Amniotic epithelial cell (primary cell): Measurements from ENCODE around the gene HOXA7.

Experiments
- DNase-seq: peaks from one replicate; pipeline ENCODE4 v3.0.0-alpha.2; 2010; ENCODE audit warnings: low read depth

Gene HOXA7

DNA sequence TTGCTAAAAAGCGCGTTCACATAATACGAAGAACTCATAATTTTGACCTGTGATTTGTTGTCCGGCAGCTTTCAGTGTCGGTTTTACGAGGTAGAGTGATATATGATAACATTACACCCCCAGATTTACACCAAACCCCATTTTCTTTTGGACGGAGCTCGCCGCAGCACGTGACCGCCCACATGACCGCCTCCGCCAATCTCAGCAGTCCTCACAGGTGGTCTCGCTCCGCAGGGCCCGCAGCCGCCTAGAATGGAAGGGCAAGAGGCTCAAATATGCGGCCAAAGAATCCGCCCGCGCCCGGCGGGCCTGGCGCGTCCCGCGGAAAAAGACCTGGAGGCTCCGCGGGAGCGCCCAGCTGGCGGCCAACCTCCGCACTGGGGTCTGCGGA lies at the start of gene HOXA7:
TSS of gene HOXA7 (minus strand) at position 168 of the 391 bp plus-strand sequence. CDS start at position 38, 130 bp downstream.
- DNase-seq = no peak

DNA sequence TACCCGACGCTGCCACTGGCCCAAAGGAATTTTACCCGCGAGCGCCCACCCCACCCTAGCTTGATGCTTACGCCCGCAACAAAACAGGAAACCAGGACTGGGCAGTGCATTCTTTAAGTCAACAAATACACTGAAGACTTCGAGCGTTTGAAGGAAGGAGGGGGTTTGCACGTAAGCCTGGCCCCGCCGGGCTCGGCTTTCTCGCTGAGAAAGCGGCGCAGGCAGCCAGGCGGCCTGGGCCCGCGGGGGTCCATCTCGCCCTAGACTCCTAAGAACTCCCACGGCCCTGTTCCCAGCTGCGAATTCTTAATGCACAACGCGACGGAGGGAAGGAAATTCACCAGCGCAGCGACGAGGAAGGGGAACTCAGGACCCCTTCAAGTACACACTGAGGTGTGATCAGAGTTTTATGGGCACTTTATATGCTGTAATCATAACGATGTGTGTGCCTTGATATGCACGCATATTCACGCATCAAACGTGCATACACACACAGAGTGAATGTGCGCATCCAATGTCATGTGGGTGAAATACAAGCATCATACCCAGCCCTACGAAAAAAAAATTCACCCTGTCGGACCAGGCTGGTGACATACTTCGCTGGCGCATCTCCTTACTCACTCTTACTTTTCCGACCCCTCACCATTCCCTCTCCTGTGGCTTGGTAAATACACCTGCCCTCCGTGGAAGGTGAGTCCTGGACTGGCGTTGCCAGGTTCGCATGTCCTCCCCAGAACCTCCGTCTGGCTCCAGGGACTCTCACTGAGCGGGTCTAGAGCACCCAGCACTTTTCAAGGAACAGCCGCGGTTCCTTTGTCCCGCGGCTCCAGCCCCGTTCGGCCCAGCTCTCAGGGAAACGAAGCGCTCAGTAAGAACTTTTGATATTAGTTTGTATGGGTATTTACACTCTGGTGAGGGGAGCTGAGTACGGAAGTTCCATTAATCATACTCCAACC lies 49.1 kb upstream of the HOXA7 start:
- no peak for DNase-seq

DNA sequence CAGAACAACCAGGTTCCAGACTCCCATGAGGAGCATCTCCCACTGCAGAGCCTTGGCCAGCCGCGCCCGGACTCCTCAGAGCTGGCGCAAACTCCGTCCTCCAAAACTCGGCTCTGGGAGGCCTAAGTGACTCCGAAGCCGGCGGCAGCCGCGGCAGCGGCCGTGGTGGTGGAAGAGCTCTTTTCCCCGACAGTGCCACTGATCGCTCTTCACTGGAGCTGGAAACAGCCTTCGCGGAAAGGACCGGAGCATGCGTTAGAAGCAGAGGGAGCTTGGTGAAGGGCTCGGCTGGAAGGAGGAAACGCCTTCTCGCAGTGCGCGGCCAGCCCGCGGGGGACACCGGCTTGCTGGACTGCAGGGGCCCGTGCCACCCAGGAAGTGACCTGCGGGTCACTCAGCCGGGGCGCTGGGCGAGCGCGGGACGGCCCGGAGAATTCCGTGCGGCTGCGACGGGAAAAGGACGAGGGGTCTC lies 48.4 kb upstream of the HOXA7 start:
- no peak for DNase-seq

- no peak for DNase-seq
Measured at GRCh38 chr7:27203964-27204594, 47.6 kb upstream of the HOXA7 start.

DNA sequence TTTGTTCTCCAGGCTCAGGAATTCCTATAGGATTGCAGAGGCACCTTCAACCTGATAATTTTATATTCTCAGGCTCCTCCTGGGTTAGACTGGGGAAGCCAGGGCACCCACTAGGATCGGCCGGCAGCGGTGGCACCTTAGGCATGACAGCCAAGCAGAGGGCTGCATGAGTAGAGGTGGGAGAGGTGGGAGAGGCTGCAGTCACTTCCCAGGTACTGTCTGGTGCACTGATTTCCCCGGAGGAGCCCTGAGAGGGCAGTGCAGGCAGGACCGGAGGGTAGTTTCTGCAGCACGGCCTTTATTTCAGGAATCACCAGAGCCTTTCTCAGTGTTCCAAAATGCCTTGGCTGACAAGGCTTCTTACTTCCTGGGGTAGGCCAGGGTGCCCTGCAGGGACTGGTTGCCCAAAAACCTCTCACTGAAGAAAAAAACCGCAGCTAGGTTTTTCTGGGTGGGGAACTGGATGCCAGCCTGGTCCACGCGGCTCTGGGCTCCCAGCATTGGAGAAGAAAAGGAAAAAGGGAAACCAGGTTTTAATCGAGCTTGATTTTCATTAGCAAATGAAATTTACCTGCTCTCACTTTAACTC lies 47.0 kb upstream of the HOXA7 start:
- DNase-seq = no peak

DNA sequence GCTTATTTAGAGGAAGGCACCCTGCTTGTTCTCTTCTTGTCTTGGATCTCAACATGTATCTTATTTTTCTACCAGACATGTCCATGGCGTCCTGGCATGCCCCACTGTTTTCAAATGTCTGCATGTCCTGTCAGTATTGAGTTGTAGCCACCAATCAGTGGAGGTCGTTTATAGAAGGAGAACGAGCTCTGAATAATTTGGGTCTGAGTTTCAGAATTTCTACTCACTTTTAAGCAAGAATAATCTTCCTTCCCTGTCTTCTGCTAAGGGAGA lies 46.3 kb upstream of the HOXA7 start:
- no peak for DNase-seq

DNA sequence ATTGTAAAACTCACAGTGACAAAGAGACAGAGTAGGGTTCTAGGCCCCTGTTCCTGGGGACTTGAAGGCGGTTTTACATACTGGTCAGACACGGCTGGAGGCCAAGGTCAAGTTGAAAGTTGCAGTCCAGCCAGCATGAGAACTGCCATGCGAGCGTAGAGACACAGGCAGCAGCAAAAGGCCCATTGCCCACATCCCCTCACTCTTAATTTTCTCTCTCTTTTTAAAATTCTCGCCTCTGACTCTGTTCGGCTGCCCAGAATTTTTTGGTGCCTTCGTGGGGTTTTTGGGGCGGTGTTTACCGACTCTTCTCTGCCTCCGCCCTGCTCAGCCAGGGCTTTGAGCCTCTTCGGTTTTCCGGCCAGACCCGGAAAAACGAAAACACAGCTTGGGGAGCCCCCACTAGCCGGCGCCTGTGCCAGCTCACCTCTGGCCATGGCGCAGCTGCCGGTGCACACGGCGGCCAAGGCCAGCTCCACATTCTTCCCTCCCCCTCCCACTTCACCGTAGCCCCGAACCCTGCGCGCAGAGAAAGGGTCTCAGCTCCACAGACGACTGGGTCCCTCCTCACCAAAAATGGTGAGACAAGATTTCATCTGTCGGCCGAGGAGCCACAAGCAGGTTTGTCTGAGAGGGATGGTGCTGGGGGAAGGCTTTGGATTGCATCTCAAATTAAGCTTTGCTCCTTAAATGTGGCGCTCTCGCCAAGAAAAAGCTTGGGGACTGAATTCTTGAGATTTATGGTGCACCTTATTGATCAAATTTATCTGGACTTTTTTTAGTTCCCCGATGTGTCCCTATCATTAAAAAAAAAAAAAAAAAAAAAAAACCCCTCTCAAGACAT lies 45.8 kb upstream of the HOXA7 start:
- DNase-seq = no peak

DNA sequence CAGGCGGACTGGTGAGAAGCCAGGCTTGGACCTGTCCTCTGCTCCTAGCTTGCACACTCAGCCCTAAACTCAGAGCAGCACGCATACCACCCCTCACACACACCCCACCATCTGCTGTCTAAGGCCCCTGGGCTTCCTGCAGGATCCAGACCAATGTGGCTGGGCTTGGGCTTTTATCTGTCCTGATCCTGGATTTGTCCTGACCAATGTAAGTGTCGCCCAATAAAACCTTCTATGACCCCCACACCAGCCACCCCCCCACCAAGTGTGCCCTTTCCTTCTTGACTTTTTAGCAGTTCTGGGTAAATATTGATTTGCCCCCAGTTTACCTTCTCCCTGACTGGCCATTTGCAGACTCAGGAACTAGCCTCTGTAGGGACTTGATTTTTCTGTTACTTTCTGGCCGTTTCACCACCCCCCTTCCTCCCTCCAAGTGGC lies 45.1 kb upstream of the HOXA7 start:
- DNase-seq = no peak

DNA sequence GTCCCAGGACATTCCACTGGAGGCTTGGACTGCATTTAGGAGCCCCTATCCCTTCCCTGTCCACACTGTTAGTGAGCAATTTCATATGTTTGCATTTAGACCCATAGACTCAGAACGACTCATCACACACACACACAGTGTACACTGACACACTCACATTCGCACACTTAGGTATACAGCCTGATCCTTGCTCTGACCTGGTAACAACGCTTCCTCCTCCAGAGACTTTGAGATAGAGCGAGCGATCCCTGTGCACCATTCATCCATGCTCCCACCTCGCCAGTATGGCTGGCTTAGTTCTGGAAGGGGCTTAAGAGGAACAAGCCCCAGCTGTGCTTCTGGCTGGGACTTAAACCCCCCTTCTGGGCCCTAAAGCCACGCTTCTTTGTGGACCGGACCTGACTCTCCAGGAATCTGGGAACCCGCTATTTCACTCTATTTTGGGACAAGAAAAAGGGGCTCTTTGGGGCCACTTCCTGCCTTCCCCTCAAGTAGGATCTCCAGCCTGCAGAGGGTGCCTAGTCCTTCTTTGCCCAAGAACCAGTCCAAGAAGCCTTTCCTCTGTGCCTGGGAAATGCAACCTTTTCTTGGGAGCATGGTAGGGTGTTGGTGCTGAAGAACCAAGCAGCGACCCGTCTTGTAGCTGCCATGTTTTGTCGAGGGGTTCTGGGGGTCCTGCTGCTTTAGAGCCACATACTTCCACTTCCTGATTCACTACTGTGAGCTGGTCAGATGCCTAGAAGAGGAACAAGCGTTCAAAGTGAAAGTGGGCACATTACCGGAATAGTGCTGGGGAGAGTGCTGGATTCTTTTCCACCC lies 44.5 kb upstream of the HOXA7 start:
- DNase-seq = no peak

DNA sequence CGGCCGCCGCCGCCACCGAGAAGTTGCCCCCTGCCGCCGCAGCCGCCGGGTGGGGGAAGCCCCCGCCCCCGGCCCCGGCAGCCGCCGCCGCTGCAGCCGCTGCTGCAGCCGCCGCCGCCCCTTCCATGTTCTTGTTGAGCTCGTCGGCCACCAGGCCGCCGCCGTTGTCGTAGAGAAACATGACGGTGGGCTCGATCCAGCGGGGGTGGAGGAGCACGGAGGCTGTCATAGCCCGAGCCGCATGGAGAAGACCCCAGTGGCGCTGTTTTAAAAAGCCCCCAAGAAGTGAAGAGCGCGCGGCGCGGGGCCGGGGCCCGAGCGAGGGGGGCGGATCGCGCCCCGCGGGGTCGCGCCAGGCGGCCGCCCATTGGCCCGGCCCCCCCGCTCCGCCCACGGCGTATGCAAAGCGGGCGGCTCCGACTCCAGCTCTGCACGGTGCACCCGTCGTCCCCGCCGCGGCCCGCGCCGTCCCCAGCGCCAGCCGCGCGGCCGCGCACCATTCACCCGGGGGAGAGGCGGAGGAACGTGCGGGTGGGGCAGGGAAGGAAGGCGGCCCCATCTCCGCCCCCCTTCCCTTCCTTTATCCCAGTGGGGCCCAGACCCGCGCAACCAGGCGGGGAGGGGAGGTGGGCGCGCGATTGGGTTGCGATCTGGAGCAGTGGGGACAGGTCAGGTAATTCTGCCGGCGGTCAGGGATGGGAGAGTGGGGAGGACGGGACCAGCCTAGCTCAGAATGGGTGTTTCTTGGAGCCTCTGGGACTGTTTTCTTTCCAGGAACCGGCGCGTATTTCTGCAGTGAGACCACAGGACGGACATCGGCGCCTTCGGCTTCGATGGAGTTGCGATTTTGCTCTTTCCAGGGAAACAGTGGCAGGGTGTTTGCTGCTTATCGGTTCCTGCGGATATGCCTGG lies 43.6 kb upstream of the HOXA7 start, which contains the start of gene HOXA13:
TSS of gene HOXA13 (minus strand) at position 243 of the 912 bp plus-strand sequence. CDS start at position 229, 14 bp downstream.
- DNase-seq = no peak

- no peak for DNase-seq
Measured at GRCh38 chr7:27198871-27199801, 42.7 kb upstream of the HOXA7 start.

GRCh38 chr7:27198138-27198841 lies 41.8 kb upstream of the HOXA7 start:
- no peak for DNase-seq

DNA sequence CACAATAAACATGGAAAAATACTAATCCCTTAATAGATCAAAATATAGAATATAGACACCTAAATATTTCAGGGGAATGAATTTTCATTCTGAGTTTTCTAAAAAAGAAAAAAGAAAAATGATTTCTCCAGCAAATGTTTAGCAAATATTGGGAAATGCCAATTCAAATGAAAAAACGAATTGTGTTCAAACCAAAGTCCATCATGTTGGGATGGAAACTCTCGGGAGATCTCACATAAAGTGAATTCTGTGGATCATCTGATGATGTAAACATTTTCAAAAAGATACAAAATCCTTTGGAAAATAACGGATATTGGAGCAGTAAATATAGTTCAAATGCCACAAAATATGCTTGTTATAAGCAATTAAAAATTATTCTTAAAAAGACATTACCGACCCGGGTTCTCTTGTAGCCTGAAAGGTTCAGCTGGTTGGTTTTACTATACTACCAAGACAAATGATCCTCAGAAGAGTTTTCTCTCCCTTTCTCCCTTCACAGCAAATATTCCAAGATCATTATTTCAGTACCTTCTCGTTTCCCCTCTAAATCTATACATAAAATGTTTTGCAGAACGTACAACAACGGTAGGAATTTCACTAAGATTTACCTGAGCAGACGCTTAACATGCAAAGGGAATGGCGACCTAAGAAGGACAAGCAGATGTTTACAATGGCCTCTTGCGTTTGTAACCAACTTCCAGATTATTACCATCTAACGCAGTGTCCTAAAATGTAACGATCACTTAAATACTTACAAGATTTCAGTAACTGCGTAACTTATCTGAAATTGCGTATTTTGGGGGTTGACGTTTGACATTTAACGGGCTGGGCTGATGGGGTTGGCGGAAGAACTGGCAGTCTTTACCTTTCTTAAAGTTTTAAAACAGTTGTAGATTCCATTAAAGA lies 40.9 kb upstream of the HOXA7 start:
- no peak for DNase-seq

DNA sequence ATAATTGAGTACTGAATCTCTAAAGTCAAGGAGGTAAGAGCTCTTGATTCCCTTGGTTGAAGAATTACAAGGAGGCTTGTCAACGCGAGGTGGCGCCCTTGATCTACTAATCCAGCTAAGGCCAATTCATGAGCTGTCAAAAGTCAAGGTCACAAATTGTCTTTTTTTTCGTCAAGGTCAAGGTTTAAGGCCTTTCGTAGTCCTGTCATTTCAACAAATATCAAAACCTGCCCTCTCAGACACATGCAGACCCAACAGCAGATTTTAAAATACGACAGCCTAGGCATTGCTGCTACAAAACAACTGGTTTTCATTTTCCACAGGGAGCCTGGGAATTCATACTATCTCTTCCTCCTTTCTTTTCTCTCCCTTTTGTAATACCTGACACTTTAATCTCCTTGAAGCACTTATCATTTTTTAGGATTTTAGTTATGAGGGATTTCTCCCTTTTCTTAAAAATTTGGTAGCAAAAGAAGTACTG lies 39.9 kb upstream of the HOXA7 start:
- peak; percentile 63 for DNase-seq

DNA sequence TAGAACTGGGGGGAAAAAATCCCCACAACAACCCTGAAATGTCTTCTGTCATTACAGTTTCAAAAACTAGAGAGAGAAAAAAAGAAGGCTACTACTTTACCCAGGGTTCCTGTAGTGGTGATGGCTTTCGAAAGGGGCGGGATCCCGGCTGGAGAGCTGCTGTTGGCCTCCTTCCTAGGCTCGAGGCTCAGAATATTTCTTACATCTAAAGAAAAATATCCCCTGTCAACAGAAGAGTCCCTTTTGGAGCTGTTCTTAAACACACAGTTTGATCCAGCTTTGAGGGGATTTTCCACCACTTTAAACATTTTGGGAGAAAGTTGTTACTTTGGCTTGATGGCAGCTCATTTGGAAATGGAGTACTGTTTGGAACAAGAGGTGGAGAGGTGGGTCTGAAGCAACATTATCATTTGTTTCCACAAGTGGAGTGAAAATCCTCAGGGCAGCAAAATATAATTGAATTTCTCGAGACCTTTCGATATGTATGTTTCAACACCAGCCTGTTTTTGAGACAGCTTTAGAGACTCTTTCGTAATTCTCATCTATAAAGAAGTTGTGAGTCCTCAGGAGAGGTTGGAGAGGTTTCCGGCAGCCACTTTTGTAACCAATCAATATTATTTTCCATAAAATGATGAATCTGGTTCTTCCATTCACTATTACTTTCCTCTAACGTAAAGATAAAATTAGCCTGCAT lies 38.4 kb upstream of the HOXA7 start:
- DNase-seq = no peak

DNA sequence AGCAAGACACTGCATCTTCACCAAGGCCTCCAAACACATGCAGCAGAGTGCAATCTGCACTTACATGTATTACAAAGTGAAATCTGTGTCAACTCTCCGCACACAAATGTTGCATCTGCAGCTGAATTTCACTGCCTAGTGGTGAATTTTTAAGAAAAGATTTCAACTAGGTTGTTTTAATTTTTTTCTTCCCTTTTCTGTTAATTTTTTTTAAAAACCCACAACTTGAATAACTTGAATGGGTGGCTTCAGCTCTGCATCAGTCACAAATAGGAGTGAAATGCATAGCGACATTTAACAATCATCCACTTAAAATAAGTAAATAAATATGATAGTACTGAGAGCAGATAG lies 37.5 kb upstream of the HOXA7 start:
- DNase-seq = no peak
